ENCODE results near the gene FYB2.

DNA sequence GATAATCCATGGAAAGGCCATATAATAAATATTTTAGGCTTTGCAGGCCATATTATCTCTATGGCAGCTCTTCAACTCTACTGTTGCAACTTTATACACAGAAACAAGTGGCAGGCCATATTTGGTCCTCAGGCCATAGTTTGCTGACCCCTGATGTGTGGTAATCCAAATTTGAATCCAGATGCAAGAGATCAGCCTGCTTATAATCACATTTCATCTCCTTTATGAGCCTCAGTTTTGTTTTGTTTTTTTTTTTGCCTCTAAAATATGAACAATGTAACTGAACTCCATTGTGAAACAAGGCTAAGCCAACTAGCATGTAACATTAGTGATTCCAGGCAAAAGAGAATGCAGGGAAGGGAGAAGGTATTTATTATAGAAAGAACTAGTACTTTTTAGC lies 92.5 kb downstream of the FYB2 start:
- TF ChIP-seq ESRRA (IDR thresholded peaks at IDR 0.05; ENCODE audit: low read length) (no peak), TCF7 (IDR thresholded peaks at IDR 0.05; ENCODE audit: borderline replicate concordance) (no peak), POLR2AphosphoS5 (IDR thresholded peaks at IDR 0.05; ENCODE audit: low read length) (no peak), CHD2 (IDR thresholded peaks at IDR 0.05; ENCODE audit: borderline replicate concordance, low read depth, low read length) (no peak), FOXK2 (IDR thresholded peaks at IDR 0.05) (no peak), EZH2 (IDR thresholded peaks at IDR 0.05; ENCODE audit: borderline replicate concordance, control insufficient read depth, low read depth, low read length) (no peak), POLR2A (IDR thresholded peaks at IDR 0.05; ENCODE audit: low read depth, low read length) (no peak), SIX5 (IDR thresholded peaks at IDR 0.05; ENCODE audit: low read depth, low read length, severe bottlenecking) (no peak), EGR1 (IDR thresholded peaks at IDR 0.05; ENCODE audit: borderline replicate concordance in 1 of 2, low read depth in 2 of 2, low read length in 2 of 2) (no peak), KAT2A (conservative IDR thresholded peaks at IDR 0.05; ENCODE audit: control insufficient read depth, low read depth, low read length) (no peak), EP300 (IDR thresholded peaks at IDR 0.05; ENCODE audit: borderline replicate concordance in 1 of 2, control insufficient read depth in 1 of 2, low read depth in 2 of 2, low read length in 2 of 2) (no peak)
- TF ChIP-seq, protein P1, sequence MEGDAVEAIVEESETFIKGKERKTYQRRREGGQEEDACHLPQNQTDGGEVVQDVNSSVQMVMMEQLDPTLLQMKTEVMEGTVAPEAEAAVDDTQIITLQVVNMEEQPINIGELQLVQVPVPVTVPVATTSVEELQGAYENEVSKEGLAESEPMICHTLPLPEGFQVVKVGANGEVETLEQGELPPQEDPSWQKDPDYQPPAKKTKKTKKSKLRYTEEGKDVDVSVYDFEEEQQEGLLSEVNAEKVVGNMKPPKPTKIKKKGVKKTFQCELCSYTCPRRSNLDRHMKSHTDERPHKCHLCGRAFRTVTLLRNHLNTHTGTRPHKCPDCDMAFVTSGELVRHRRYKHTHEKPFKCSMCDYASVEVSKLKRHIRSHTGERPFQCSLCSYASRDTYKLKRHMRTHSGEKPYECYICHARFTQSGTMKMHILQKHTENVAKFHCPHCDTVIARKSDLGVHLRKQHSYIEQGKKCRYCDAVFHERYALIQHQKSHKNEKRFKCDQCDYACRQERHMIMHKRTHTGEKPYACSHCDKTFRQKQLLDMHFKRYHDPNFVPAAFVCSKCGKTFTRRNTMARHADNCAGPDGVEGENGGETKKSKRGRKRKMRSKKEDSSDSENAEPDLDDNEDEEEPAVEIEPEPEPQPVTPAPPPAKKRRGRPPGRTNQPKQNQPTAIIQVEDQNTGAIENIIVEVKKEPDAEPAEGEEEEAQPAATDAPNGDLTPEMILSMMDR (IDR thresholded peaks at IDR 0.05 in 2 of 3, conservative IDR thresholded peaks at IDR 0.05 in 1 of 3; ENCODE audit: control insufficient read depth in 2 of 3, extremely low read depth in 1 of 3, insufficient read depth in 1 of 3, low read depth in 3 of 3, low read length in 3 of 3): no peak
- TF ChIP-seq, protein P2, sequence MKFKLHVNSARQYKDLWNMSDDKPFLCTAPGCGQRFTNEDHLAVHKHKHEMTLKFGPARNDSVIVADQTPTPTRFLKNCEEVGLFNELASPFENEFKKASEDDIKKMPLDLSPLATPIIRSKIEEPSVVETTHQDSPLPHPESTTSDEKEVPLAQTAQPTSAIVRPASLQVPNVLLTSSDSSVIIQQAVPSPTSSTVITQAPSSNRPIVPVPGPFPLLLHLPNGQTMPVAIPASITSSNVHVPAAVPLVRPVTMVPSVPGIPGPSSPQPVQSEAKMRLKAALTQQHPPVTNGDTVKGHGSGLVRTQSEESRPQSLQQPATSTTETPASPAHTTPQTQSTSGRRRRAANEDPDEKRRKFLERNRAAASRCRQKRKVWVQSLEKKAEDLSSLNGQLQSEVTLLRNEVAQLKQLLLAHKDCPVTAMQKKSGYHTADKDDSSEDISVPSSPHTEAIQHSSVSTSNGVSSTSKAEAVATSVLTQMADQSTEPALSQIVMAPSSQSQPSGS (IDR thresholded peaks at IDR 0.05; ENCODE audit: low read length): no peak

Data from GM12878 (cell line).